ENCODE results near the gene WSCD2.

The WSCD2 gene

DNA sequence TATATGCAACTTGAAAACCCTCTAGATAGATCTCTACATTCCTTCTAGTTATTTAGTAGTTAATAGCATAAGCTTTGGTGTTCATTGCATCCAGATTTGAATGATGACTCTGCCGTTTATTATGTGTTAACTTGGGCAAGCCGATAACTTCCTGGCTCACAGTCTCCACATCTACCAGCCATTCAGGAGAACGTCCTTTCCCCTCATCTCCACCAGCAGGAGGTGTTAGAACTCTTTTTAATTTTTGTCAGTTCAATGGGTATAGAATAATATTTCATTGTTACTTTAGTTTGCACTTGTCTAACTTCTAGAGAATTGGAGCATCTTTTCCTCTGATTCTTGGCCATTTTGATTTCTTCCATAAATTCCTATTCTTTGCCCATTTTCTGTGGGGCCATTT, 30.0 kb upstream of the WSCD2 start:
- DNase-seq (ENCODE audit: low read depth) = peak; percentile 19
- TF ChIP-seq CTCF (IDR thresholded peaks at IDR 0.05; ENCODE audit: insufficient read depth, low read depth, low read length, missing control alignments) = peak; percentile 36
- H3K4me3 ChIP-seq (ENCODE audit: low read depth, low read length) = no peak overlapping the region

GRCh38 chr12:108099778-108100489, 29.2 kb upstream of the WSCD2 start:
- no peak for DNase-seq (ENCODE audit: low read depth)
- no peak for TF ChIP-seq CTCF (IDR thresholded peaks at IDR 0.05; ENCODE audit: insufficient read depth, low read depth, low read length, missing control alignments)
- H3K4me3 ChIP-seq (ENCODE audit: low read depth, low read length) = no peak overlapping the region

GRCh38 chr12:108101605-108102175, 27.4 kb upstream of the WSCD2 start:
- DNase-seq (ENCODE audit: low read depth) = peak; percentile 16
- TF ChIP-seq CTCF (IDR thresholded peaks at IDR 0.05; ENCODE audit: insufficient read depth, low read depth, low read length, missing control alignments) = no peak
- no peak overlapping the region for H3K4me3 ChIP-seq (ENCODE audit: low read depth, low read length)

DNA sequence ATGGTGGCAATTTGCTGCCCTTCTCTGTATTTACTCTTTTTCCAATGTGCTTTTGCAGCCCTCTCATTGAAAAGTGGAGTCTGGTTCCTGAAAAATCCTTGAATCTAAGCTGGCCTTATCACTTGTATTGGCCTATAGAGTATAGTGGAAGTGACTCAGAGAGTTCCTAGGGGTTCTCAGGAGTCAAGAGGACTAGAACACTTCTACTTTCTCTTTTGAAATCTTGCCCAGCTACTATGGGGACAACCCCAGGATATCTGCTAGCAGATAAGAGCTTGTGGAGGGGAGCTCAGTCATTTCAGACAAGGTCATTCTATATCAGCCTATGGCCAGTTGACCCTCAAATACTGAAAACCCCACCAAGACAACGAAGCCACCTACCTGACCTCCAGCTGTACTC, 26.7 kb upstream of the WSCD2 start:
- no peak overlapping the region for H3K4me3 ChIP-seq (ENCODE audit: low read depth, low read length)
- TF ChIP-seq CTCF (IDR thresholded peaks at IDR 0.05; ENCODE audit: insufficient read depth, low read depth, low read length, missing control alignments) = no peak
- DNase-seq (ENCODE audit: low read depth) = peak; percentile 35

DNA sequence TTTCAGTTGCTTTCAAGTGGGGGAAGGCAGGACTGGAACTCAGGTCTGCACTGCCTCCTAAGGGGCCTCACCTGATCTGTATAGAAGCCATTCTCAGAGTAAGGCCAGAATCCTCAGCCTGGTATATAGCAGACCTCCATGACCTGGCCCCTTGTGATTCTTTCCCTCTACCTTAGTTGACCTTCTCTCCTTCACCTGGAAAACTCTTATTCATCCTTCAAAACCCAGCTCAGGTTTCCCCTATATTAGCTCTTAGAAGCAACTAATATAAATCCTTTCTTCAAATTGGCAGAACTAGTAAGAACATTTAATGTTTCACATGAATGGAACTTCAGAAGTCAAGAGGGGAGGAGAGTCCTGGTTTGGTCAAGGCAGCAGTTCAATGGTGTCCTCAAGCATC, 26.0 kb upstream of the WSCD2 start:
- DNase-seq (ENCODE audit: low read depth) = no peak
- no peak for TF ChIP-seq CTCF (IDR thresholded peaks at IDR 0.05; ENCODE audit: insufficient read depth, low read depth, low read length, missing control alignments)
- H3K4me3 ChIP-seq (ENCODE audit: low read depth, low read length) = no peak overlapping the region

GRCh38 chr12:108103517-108103916, 25.6 kb upstream of the WSCD2 start:
- no peak for DNase-seq (ENCODE audit: low read depth)
- TF ChIP-seq CTCF (IDR thresholded peaks at IDR 0.05; ENCODE audit: insufficient read depth, low read depth, low read length, missing control alignments) = no peak
- H3K4me3 ChIP-seq (ENCODE audit: low read depth, low read length) = no peak overlapping the region

DNA sequence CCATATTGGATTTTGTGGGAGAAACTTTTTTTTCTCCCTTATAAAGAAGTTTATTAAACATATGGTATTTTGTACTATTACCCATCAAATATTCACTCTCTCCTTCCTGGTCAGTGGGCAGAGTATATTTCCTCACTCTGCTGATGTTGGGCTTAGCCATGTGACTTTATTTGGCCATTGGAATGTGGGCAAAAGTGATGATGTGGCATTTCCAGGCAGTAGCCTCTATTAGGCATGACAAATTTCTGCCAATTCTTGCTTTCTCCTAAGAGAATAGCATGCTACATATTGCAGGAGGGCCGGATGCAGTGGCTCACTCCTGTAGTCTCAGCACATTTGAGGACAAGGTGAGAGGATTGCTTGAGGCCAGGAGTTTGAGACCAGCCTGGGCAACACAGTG, 24.4 kb upstream of the WSCD2 start:
- TF ChIP-seq CTCF (IDR thresholded peaks at IDR 0.05; ENCODE audit: insufficient read depth, low read depth, low read length, missing control alignments) = no peak
- DNase-seq (ENCODE audit: low read depth) = no peak
- no peak overlapping the region for H3K4me3 ChIP-seq (ENCODE audit: low read depth, low read length)

Measured in GM12865 (cell line).